ENCODE data around the gene HEATR5A.

DNA sequence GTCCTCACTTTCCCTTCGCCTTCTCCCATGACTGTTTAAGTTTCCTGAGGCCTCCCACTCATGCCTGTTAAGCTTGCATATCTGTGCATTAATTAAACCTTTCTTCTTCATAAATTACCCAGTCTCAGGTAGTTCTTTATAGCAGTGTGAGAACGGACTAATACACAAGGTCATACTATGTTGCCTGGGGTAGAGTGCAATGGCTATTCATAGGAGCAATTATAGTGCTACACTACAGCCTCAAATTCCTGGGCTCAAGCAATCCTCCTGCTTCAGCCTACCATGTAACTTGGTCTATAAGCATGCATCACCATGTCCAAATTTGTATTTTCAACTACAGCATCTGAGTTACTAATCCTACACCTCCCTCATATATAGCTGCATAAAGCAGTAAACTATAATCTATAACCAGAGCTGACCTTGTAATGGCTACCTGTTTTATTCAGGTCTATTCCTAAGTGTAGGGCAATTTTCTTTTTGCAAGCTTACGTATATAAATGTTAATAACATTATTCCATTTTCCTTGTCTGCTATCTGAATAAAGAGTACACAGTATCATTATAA is 18.9 kb downstream of the HEATR5A start:
- TF ChIP-seq, protein P1, sequence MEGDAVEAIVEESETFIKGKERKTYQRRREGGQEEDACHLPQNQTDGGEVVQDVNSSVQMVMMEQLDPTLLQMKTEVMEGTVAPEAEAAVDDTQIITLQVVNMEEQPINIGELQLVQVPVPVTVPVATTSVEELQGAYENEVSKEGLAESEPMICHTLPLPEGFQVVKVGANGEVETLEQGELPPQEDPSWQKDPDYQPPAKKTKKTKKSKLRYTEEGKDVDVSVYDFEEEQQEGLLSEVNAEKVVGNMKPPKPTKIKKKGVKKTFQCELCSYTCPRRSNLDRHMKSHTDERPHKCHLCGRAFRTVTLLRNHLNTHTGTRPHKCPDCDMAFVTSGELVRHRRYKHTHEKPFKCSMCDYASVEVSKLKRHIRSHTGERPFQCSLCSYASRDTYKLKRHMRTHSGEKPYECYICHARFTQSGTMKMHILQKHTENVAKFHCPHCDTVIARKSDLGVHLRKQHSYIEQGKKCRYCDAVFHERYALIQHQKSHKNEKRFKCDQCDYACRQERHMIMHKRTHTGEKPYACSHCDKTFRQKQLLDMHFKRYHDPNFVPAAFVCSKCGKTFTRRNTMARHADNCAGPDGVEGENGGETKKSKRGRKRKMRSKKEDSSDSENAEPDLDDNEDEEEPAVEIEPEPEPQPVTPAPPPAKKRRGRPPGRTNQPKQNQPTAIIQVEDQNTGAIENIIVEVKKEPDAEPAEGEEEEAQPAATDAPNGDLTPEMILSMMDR (IDR thresholded peaks at IDR 0.05): no peak
- TF ChIP-seq EP300 (IDR thresholded peaks at IDR 0.05; ENCODE audit: low read depth) (no peak), POLR2A (IDR thresholded peaks at IDR 0.05) (no peak)

All from transverse colon (tissue), 3 donors.